Stimulated activated naive B cell treated with anti-CD40 and anti-IgM and Interleukin-4, amounts not matched to agents 10 μg/mL and 1 μg/mL and 100 μg/mL, for 72 hours (primary cell): Measurements from ENCODE around the gene MRPL36.
A peak's percentile ranks its signal among the peaks of the same experiment; 100 is the strongest.
"Not testable (repeated sequence)": the region's sequence is repeated elsewhere in the genome, so short reads cannot be mapped to it uniquely, and the experiment has no call there.

Experiments
- ATAC-seq, 2 donors: fragments of 150-1000 bp; cut with Tn5 transposase; replicated peaks; 2 replicates each; pipeline ENCODE4 v1.10.0; 2021; ENCODE audit warnings: moderate library complexity in 1 of 2
- DNase-seq: peaks from one replicate; pipeline ENCODE4 v3.0.0; 2021
- H3K27ac Mint-ChIP-seq: one replicate; pipeline ENCODE4 v1.8.0; 2022; ENCODE audit warnings: mild to moderate bottlenecking, mixed read lengths
- H3K27me3 Mint-ChIP-seq, 2 donors: one replicate each; pipeline ENCODE4 v1.8.0; 2022; ENCODE audit warnings: mixed read lengths in 2 of 2
- H3K36me3 Mint-ChIP-seq, 2 donors: one replicate each; pipeline ENCODE4 v1.8.0; 2022; ENCODE audit warnings: mixed read lengths in 2 of 2, mild to moderate bottlenecking in 1 of 2
- H3K4me1 Mint-ChIP-seq, 2 donors: one replicate each; pipeline ENCODE4 v1.8.0; 2022; ENCODE audit warnings: mixed read lengths in 2 of 2, mild to moderate bottlenecking in 1 of 2
- H3K4me3 Mint-ChIP-seq, 2 donors: one replicate each; pipeline ENCODE4 v1.8.0; 2022; ENCODE audit warnings: mild to moderate bottlenecking in 2 of 2, mixed read lengths in 2 of 2, moderate library complexity in 1 of 2
- H3K9me3 Mint-ChIP-seq, 2 donors: one replicate each; pipeline ENCODE4 v1.8.0; 2022; ENCODE audit warnings: mixed read lengths in 2 of 2, mild to moderate bottlenecking in 1 of 2

The MRPL36 gene

GRCh38 chr5:1824903-1825841 is 25.5 kb upstream of the MRPL36 start:
- H3K27me3 Mint-ChIP-seq = no peaks in the 10 kb centered on the region
- no peak overlapping the region for H3K27ac Mint-ChIP-seq

GRCh38 chr5:1824109-1824821 is 24.6 kb upstream of the MRPL36 start:
- no peak for DNase-seq
- Mint-ChIP-seq H3K4me1 (peaks cover 3 to 7% of the 10 kb centered on the region in 2 donors), H3K36me3 (peaks cover 38 to 51% of the 10 kb centered on the region in 2 donors), H3K9me3 (no peaks in the 10 kb centered on the region), H3K27ac (no peak overlapping the region), H3K4me3 (no peak overlapping the region), H3K27me3 (no peaks in the 10 kb centered on the region)
- ATAC-seq = no peak

More at GRCh38 chr5:1824903-1825841, 25.5 kb upstream of the MRPL36 start:
- Mint-ChIP-seq H3K4me1 (no peaks in the 10 kb centered on the region), H3K9me3 (no peaks in the 10 kb centered on the region), H3K4me3 (no peak overlapping the region), H3K36me3 (peaks cover 34 to 46% of the 10 kb centered on the region in 2 donors)
- ATAC-seq (no peak), DNase-seq (no peak)

GRCh38 chr5:1823381-1824034 is 23.9 kb upstream of the MRPL36 start:
- Mint-ChIP-seq H3K4me1 (peaks cover 9 to 14% of the 10 kb centered on the region in 2 donors), H3K9me3 (no peaks in the 10 kb centered on the region), H3K27me3 (no peaks in the 10 kb centered on the region), H3K36me3 (peaks cover 45 to 59% of the 10 kb centered on the region in 2 donors), H3K27ac (no peak overlapping the region), H3K4me3 (no peak overlapping the region)
- DNase-seq = no peak
- ATAC-seq = no peak

GRCh38 chr5:1821862-1822261 is 22.2 kb upstream of the MRPL36 start:
- no peaks in the 10 kb centered on the region for H3K27me3 Mint-ChIP-seq
- no peak overlapping the region for H3K27ac Mint-ChIP-seq
- no peaks in the 10 kb centered on the region for H3K9me3 Mint-ChIP-seq
- no peak for DNase-seq
- no peak for ATAC-seq
- H3K4me1 Mint-ChIP-seq = peaks cover 12 to 27% of the 10 kb centered on the region in 2 donors
- H3K4me3 Mint-ChIP-seq = no peak overlapping the region
- peaks cover 57 to 70% of the 10 kb centered on the region in 2 donors for H3K36me3 Mint-ChIP-seq

GRCh38 chr5:1820926-1821325 is 21.3 kb upstream of the MRPL36 start:
- peaks cover 63 to 76% of the 10 kb centered on the region in 2 donors for H3K36me3 Mint-ChIP-seq
- no peak overlapping the region for H3K27ac Mint-ChIP-seq
- DNase-seq = no peak

GRCh38 chr5:1820381-1820780 is 20.7 kb upstream of the MRPL36 start:
- Mint-ChIP-seq H3K36me3 (peaks cover 63 to 82% of the 10 kb centered on the region in 2 donors), H3K4me1 (peaks cover 12 to 27% of the 10 kb centered on the region in 2 donors)
- no peak for DNase-seq

More at GRCh38 chr5:1820926-1821325, 21.3 kb upstream of the MRPL36 start:
- Mint-ChIP-seq H3K4me1 (peaks cover 12 to 27% of the 10 kb centered on the region in 2 donors), H3K27me3 (no peaks in the 10 kb centered on the region), H3K9me3 (no peaks in the 10 kb centered on the region), H3K4me3 (no peak overlapping the region)
- no peak for ATAC-seq

GRCh38 chr5:1819458-1819857 is 19.8 kb upstream of the MRPL36 start:
- Mint-ChIP-seq H3K9me3 (no peaks in the 10 kb centered on the region), H3K27ac (peak overlapping the region; percentile 34), H3K36me3 (peaks cover 71 to 89% of the 10 kb centered on the region in 2 donors), H3K4me1 (peaks cover 12 to 27% of the 10 kb centered on the region in 2 donors), H3K4me3 (no peak overlapping the region), H3K27me3 (no peaks in the 10 kb centered on the region)
- ATAC-seq (peak; percentile 53 to 63), DNase-seq (no peak)

More at GRCh38 chr5:1820381-1820780, 20.7 kb upstream of the MRPL36 start:
- H3K27me3 Mint-ChIP-seq = no peaks in the 10 kb centered on the region
- ATAC-seq = no peak
- no peak overlapping the region for H3K4me3 Mint-ChIP-seq
- H3K27ac Mint-ChIP-seq = no peak overlapping the region
- H3K9me3 Mint-ChIP-seq = no peaks in the 10 kb centered on the region

GRCh38 chr5:1818784-1819183 is 19.1 kb upstream of the MRPL36 start:
- no peak overlapping the region for H3K4me3 Mint-ChIP-seq
- H3K9me3 Mint-ChIP-seq = no peaks in the 10 kb centered on the region
- ATAC-seq (no peak), DNase-seq (no peak)
- H3K27ac Mint-ChIP-seq = peak overlapping the region; percentile 38
- no peaks in the 10 kb centered on the region for H3K27me3 Mint-ChIP-seq
- H3K4me1 Mint-ChIP-seq = peaks cover 14 to 27% of the 10 kb centered on the region in 2 donors
- H3K36me3 Mint-ChIP-seq = peaks cover 73 to 91% of the 10 kb centered on the region in 2 donors

- Mint-ChIP-seq H3K27me3 (no peaks in the 10 kb centered on the region), H3K9me3 (no peaks in the 10 kb centered on the region), H3K4me3 (no peak overlapping the region), H3K27ac (peak overlapping the region; percentile 68), H3K36me3 (peaks cover 68 to 87% of the 10 kb centered on the region in 2 donors), H3K4me1 (peaks cover 15 to 27% of the 10 kb centered on the region in 2 donors)
- ATAC-seq (no peak), DNase-seq (no peak)
Observed at GRCh38 chr5:1817261-1818043, 17.8 kb upstream of the MRPL36 start.

- peak overlapping the region; percentile 68 for H3K27ac Mint-ChIP-seq
- not testable (repeated sequence) for DNase-seq, H3K9me3 Mint-ChIP-seq, H3K4me3 Mint-ChIP-seq, H3K27me3 Mint-ChIP-seq, ATAC-seq
- peaks cover 16 to 27% of the 10 kb centered on the region in 2 donors for H3K4me1 Mint-ChIP-seq
- H3K36me3 Mint-ChIP-seq = peaks cover 66 to 86% of the 10 kb centered on the region in 2 donors
Observed at GRCh38 chr5:1816495-1817089, 17.0 kb upstream of the MRPL36 start.

- no peak overlapping the region for H3K27ac Mint-ChIP-seq
- ATAC-seq (no peak), DNase-seq (no peak)
- peaks cover 62 to 85% of the 10 kb centered on the region in 2 donors for H3K36me3 Mint-ChIP-seq
- H3K27me3 Mint-ChIP-seq = no peaks in the 10 kb centered on the region
- no peak overlapping the region for H3K4me3 Mint-ChIP-seq
- H3K9me3 Mint-ChIP-seq = no peaks in the 10 kb centered on the region
- H3K4me1 Mint-ChIP-seq = peaks cover 16 to 27% of the 10 kb centered on the region in 2 donors
Observed at GRCh38 chr5:1815881-1816292, 16.2 kb upstream of the MRPL36 start.

GRCh38 chr5:1815071-1815786 is 15.6 kb upstream of the MRPL36 start:
- Mint-ChIP-seq H3K4me1 (peaks cover 20 to 27% of the 10 kb centered on the region in 2 donors), H3K9me3 (no peaks in the 10 kb centered on the region), H3K27me3 (no peaks in the 10 kb centered on the region), H3K27ac (no peak overlapping the region), H3K4me3 (no peak overlapping the region), H3K36me3 (peaks cover 58 to 81% of the 10 kb centered on the region in 2 donors)
- ATAC-seq = no peak
- no peak for DNase-seq
